Activated gamma-delta T cell treated with Interleukin-2 at 50 U/mL for 16 hours (primary cell): ENCODE measurements around the gene PAX2.

Experiments
- DNase-seq: peaks from one replicate; pipeline ENCODE4 v3.0.0-alpha.2; 2020

The PAX2 gene

GRCh38 chr10:100725071-100725471, 20.3 kb upstream of the PAX2 start:
- no peak for DNase-seq

GRCh38 chr10:100725869-100726426, 19.4 kb upstream of the PAX2 start:
- DNase-seq, result no peak

GRCh38 chr10:100727808-100728207, 17.6 kb upstream of the PAX2 start:
- no peak for DNase-seq

- no peak for DNase-seq
Measured at GRCh38 chr10:100728928-100729861, 16.2 kb upstream of the PAX2 start.

- DNase-seq, result no peak
Measured at GRCh38 chr10:100729862-100730724, 15.3 kb upstream of the PAX2 start.

GRCh38 chr10:100730725-100731406, 14.5 kb upstream of the PAX2 start:
- no peak for DNase-seq

GRCh38 chr10:100731407-100732240, 13.8 kb upstream of the PAX2 start:
- no peak for DNase-seq

- DNase-seq, result no peak
Measured at GRCh38 chr10:100732241-100732596, 13.2 kb upstream of the PAX2 start.

- no peak for DNase-seq
Measured at GRCh38 chr10:100733329-100733728, 12.1 kb upstream of the PAX2 start.

- no peak for DNase-seq
Measured at GRCh38 chr10:100734295-100735086, 10.9 kb upstream of the PAX2 start.

GRCh38 chr10:100735087-100735336, 10.4 kb upstream of the PAX2 start:
- DNase-seq, result no peak

- DNase-seq, result no peak
Measured at GRCh38 chr10:100735337-100736143, 9.8 kb upstream of the PAX2 start.

GRCh38 chr10:100736144-100736808, 9.1 kb upstream of the PAX2 start:
- no peak for DNase-seq

GRCh38 chr10:100736809-100737354, 8.5 kb upstream of the PAX2 start:
- DNase-seq, result no peak

- no peak for DNase-seq
Measured at GRCh38 chr10:100737355-100738054, 7.9 kb upstream of the PAX2 start.

- DNase-seq, result no peak
Measured at GRCh38 chr10:100738055-100738827, 7.1 kb upstream of the PAX2 start.

- no peak for DNase-seq
Measured at GRCh38 chr10:100739517-100740368, 5.6 kb upstream of the PAX2 start.
